Mucosa of stomach (tissue), 1 donor: ENCODE results near the gene MDFI.

Source experiments
- H3K27me3 ChIP-seq: one replicate; pipeline ENCODE4 v1.7.0; 2013; ENCODE audit warnings: mild to moderate bottlenecking, low read length; ENCODE audit not compliant: control insufficient read depth, insufficient read depth
- H3K36me3 ChIP-seq: one replicate; pipeline ENCODE4 v1.7.0; 2013; ENCODE audit warnings: low read length; ENCODE audit not compliant: control insufficient read depth, insufficient read depth
- H3K4me1 ChIP-seq: one replicate; pipeline ENCODE4 v1.7.0; 2013; ENCODE audit warnings: mild to moderate bottlenecking, low read length; ENCODE audit not compliant: control insufficient read depth, insufficient read depth
- H3K4me3 ChIP-seq: one replicate; pipeline ENCODE4 v1.7.0; 2013; ENCODE audit warnings: low read length
- H3K9ac ChIP-seq: one replicate; pipeline ENCODE4 v1.7.0; 2013; ENCODE audit warnings: mild to moderate bottlenecking, low read length, moderate library complexity
- H3K9me3 ChIP-seq: one replicate; pipeline ENCODE4 v1.7.0; 2013; ENCODE audit warnings: mild to moderate bottlenecking, low read length, moderate library complexity; ENCODE audit not compliant: control insufficient read depth
- donor health status: Pancreatic carcinoma.

Gene MDFI

GRCh38 chr6:41702089-41702745 lies 63.9 kb downstream of the MDFI start:
- H3K36me3 ChIP-seq: no peaks in the 10 kb centered on the region
- H3K4me3 ChIP-seq: no peak overlapping the region
- no peak overlapping the region for H3K9ac ChIP-seq
- no peaks in the 10 kb centered on the region for H3K9me3 ChIP-seq
- no peaks in the 10 kb centered on the region for H3K27me3 ChIP-seq
- H3K4me1 ChIP-seq: peaks cover 30% of the 10 kb centered on the region

GRCh38 chr6:41702771-41703494 lies 64.7 kb downstream of the MDFI start:
- peaks cover 32% of the 10 kb centered on the region for H3K4me1 ChIP-seq
- H3K9me3 ChIP-seq: no peaks in the 10 kb centered on the region
- H3K36me3 ChIP-seq: no peaks in the 10 kb centered on the region
- H3K27me3 ChIP-seq: no peaks in the 10 kb centered on the region
- no peak overlapping the region for H3K4me3 ChIP-seq
- no peak overlapping the region for H3K9ac ChIP-seq
